Measurements from ENCODE around the gene PTPRN2. TPM values are rescaled to one million over a fixed set of nuclear protein-coding genes. Genes with fewer than 3 reads are reported as not detected.

The PTPRN2 gene
- total RNA-seq, 1 donor from 2014 or later, result 15.4 TPM

GRCh38 chr7:157757211-157757610 lies 830.4 kb downstream of the PTPRN2 start:
- Mint-ChIP-seq H3K36me3 (no peaks in the 10 kb centered on the region), H3K27me3 (no peaks in the 10 kb centered on the region), H3K27ac (no peak overlapping the region), H3K9me3 (no peaks in the 10 kb centered on the region), H3K4me3 (no peak overlapping the region), H3K4me1 (ENCODE audit: unreplicated experiment) (no peaks in the 10 kb centered on the region)
- no peak for DNase-seq (ENCODE audit: extremely low spot score, unreplicated experiment)
- no peak for TF ChIP-seq CTCF (conservative IDR thresholded peaks at IDR 0.05)

DNA sequence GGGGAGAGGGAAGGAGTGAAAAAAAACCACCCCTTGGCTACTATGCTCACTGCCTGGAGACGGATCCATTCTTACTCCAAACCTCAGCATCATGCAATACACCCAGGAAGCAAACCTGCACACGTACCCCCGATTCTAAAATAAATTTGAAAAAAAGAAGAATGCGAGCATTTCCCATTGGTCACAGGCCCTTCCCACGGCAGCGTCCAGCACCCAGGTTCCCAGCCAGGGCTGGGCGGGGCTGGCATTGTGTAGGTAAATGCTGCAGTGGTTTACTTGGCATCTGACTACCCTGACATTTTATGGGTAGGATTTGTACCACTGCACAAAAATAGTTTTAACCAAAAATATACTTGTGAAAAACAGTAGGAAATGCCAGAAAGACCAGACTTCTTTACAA lies 831.9 kb downstream of the PTPRN2 start:
- H3K27ac Mint-ChIP-seq, result no peak overlapping the region

GRCh38 chr7:157754416-157754790 lies 833.2 kb downstream of the PTPRN2 start:
- Mint-ChIP-seq H3K27ac (no peak overlapping the region), H3K4me3 (no peak overlapping the region), H3K4me1 (ENCODE audit: unreplicated experiment) (peaks cover 3% of the 10 kb centered on the region), H3K27me3 (no peaks in the 10 kb centered on the region), H3K9me3 (no peaks in the 10 kb centered on the region), H3K36me3 (no peaks in the 10 kb centered on the region)
- TF ChIP-seq CTCF (conservative IDR thresholded peaks at IDR 0.05), result no peak
- DNase-seq (ENCODE audit: extremely low spot score, unreplicated experiment), result no peak

More for the DNA sequence above, 831.9 kb downstream of the PTPRN2 start:
- Mint-ChIP-seq H3K27me3 (no peaks in the 10 kb centered on the region), H3K36me3 (no peaks in the 10 kb centered on the region), H3K9me3 (no peaks in the 10 kb centered on the region), H3K4me3 (no peak overlapping the region), H3K4me1 (ENCODE audit: unreplicated experiment) (peaks cover 3% of the 10 kb centered on the region)
- no peak for DNase-seq (ENCODE audit: extremely low spot score, unreplicated experiment)
- TF ChIP-seq CTCF (conservative IDR thresholded peaks at IDR 0.05), result no peak

- H3K27ac Mint-ChIP-seq, result no peak overlapping the region
- H3K9me3 Mint-ChIP-seq, result no peaks in the 10 kb centered on the region
- H3K36me3 Mint-ChIP-seq, result no peaks in the 10 kb centered on the region
Observed at GRCh38 chr7:157753713-157754415, 833.8 kb downstream of the PTPRN2 start.

GRCh38 chr7:157752832-157753291 lies 834.8 kb downstream of the PTPRN2 start:
- Mint-ChIP-seq H3K36me3 (no peaks in the 10 kb centered on the region), H3K9me3 (no peaks in the 10 kb centered on the region), H3K4me1 (ENCODE audit: unreplicated experiment) (peaks cover 3% of the 10 kb centered on the region), H3K4me3 (no peak overlapping the region), H3K27me3 (no peaks in the 10 kb centered on the region), H3K27ac (no peak overlapping the region)
- no peak for DNase-seq (ENCODE audit: extremely low spot score, unreplicated experiment)
- no peak for TF ChIP-seq CTCF (conservative IDR thresholded peaks at IDR 0.05)

More at GRCh38 chr7:157753713-157754415, 833.8 kb downstream of the PTPRN2 start:
- Mint-ChIP-seq H3K4me3 (no peak overlapping the region), H3K4me1 (ENCODE audit: unreplicated experiment) (peaks cover 3% of the 10 kb centered on the region), H3K27me3 (no peaks in the 10 kb centered on the region)
- no peak for TF ChIP-seq CTCF (conservative IDR thresholded peaks at IDR 0.05)
- DNase-seq (ENCODE audit: extremely low spot score, unreplicated experiment), result no peak

All from type B pancreatic cell (in vitro differentiated cells).